ENCODE results near the gene ASXL1.
"Not testable (repeated sequence)": the region's sequence is repeated elsewhere in the genome, so short reads cannot be mapped to it uniquely, and the experiment has no call there.

Gene ASXL1

GRCh38 chr20:32336918-32337347 is 21.2 kb upstream of the ASXL1 start:
- peak in 1 of 58 donors; percentile 1 for DNase-seq

GRCh38 chr20:32337937-32338661 is 20.0 kb upstream of the ASXL1 start:
- DNase-seq = no peak

GRCh38 chr20:32338665-32339064 is 19.5 kb upstream of the ASXL1 start:
- no peak for DNase-seq

- peak in 7 of 58 donors; percentile 3 to 57 (median 20) for DNase-seq
These were observed 19.0 kb upstream of the ASXL1 start for GRCh38 chr20:32339116-32339515.

- not testable (repeated sequence) for DNase-seq
These were observed 17.1 kb upstream of the ASXL1 start for GRCh38 chr20:32341053-32341452.

GRCh38 chr20:32343439-32343838 is 14.7 kb upstream of the ASXL1 start:
- no peak for DNase-seq

GRCh38 chr20:32344835-32345506 is 13.2 kb upstream of the ASXL1 start:
- DNase-seq = peak in 12 of 58 donors; percentile 7 to 57 (median 24)

GRCh38 chr20:32348207-32348606 is 9.9 kb upstream of the ASXL1 start:
- DNase-seq = no peak

- no peak for DNase-seq
These were observed 7.7 kb upstream of the ASXL1 start for GRCh38 chr20:32350421-32350820.

- DNase-seq = no peak
These were observed 5.9 kb upstream of the ASXL1 start for GRCh38 chr20:32352121-32352720.

- no peak for DNase-seq
These were observed 4.2 kb upstream of the ASXL1 start for GRCh38 chr20:32353848-32354496.

GRCh38 chr20:32354592-32355416 is 3.3 kb upstream of the ASXL1 start:
- no peak for DNase-seq

- no peak for DNase-seq
These were observed 2.7 kb upstream of the ASXL1 start for GRCh38 chr20:32355417-32355841.

GRCh38 chr20:32355907-32356621 is 2.1 kb upstream of the ASXL1 start:
- not testable (repeated sequence) for DNase-seq

- no peak for DNase-seq
These were observed 1.3 kb upstream of the ASXL1 start for GRCh38 chr20:32356622-32357374.

- DNase-seq = peak in 5 of 58 donors; percentile 36 to 49 (median 46)
These were observed 709 bp upstream of the ASXL1 start for GRCh38 chr20:32357375-32357868.

GRCh38 chr20:32358632-32358882 is 426 bp downstream of the ASXL1 start:
- DNase-seq = peak in 5 of 58 donors; percentile 42 to 69 (median 64)

GRCh38 chr20:32358883-32359632 is 927 bp downstream of the ASXL1 start:
- DNase-seq = peak in 42 of 58 donors; percentile 13 to 75 (median 62)

Data from anterior cingulate cortex (tissue), 58 donors.